HCT116 (cell line): ENCODE data around the gene SUPT6H. TPM values are rescaled to one million over a fixed set of nuclear protein-coding genes. Genes with fewer than 3 reads are reported as not detected.

Experiments
- ATAC-seq: fragments of 200-7000 bp; cut with Tn5 transposase; 2 replicates; pipeline ENCODE4 v1.9.1; 2020; ENCODE audit warnings: mild to moderate bottlenecking, moderate library complexity
- BruUV-seq: library from RNA; stranded (reverse); fragments of 400-500 nt; replicated peaks from 2 replicates; lab custom pipeline; 2021; lab: Mats Ljungman, UMichigan
- CTCF ChIA-PET: fragments of 300-600 bp; sonication (Branson Sonifier 250); formaldehyde crosslinking; loops from one replicate; lab custom pipeline; 2021; ENCODE audit warnings: antibody characterized with exemption; lab: Charles Lee
- POLR2A ChIA-PET: fragments of 300-600, 350-600 bp; sonication (Branson Sonifier 250); formaldehyde crosslinking; loops from one replicate; lab custom pipeline; 2021; ENCODE audit warnings: antibody characterized with exemption; lab: Charles Lee
- RAD21 ChIA-PET, 2 experiments: fragments of 300-600 bp; sonication (Branson Sonifier 250); formaldehyde crosslinking; loops; one replicate each; lab custom pipeline; 2023; ENCODE audit warnings: low total read pairs in 2 of 2; ENCODE audit not compliant: uncharacterized antibody in 2 of 2, unreplicated experiment in 2 of 2, low non-redundant PET in 1 of 2; lab: Charles Lee
- DNase-seq: peaks from one replicate; pipeline ENCODE4 v3.0.0-alpha.2; 2010; ENCODE audit warnings: low read depth, low spot score
- H2AFZ ChIP-seq: fragments of 200-600 bp; shearing (Covaris generic), sonication (generic); 2 replicates; pipeline ENCODE4 v1.6.1; 2017; ENCODE audit warnings: low read depth, mixed run types, mixed read lengths, antibody characterized with exemption, low read length; ENCODE audit not compliant: poor library complexity, severe bottlenecking
- H3K27ac ChIP-seq: 2 replicates; pipeline ENCODE4 v1.5.1; 2012; ENCODE audit warnings: low read depth, low read length
- H3K27me3 ChIP-seq: fragments of 200-600 bp; sonication (generic); 2 replicates; pipeline ENCODE4 v1.6.1; 2016; ENCODE audit warnings: mixed run types, low read length, mixed read lengths; ENCODE audit not compliant: insufficient read depth
- H3K36me3 ChIP-seq, 2 experiments: fragments of 200-500 bp in 1 of 2; fragments of 200-600 bp in 1 of 2; sonication (Bioruptor generic) in 1 of 2; sonication (generic) in 1 of 2; 2 replicates each; pipeline versions ENCODE4 v1.5.1 to v1.6.1; 2014 to 2016; ENCODE audit warnings: low read length in 2 of 2, inconsistent platforms in 1 of 2, mixed read lengths in 1 of 2, mixed run types in 1 of 2; ENCODE audit not compliant: insufficient read depth in 2 of 2, control insufficient read depth in 1 of 2
- H3K4me1 ChIP-seq, 2 experiments: fragments of 200-600 bp in 1 of 2; sonication (generic) in 1 of 2; 2 replicates each; pipeline versions ENCODE4 v1.5.1 to v1.6.1; 2012 to 2017; ENCODE audit warnings: low read length in 2 of 2, inconsistent platforms in 1 of 2, mild to moderate bottlenecking in 1 of 2, mixed read lengths in 1 of 2, mixed run types in 1 of 2, moderate library complexity in 1 of 2; ENCODE audit not compliant: insufficient read depth in 2 of 2, control insufficient read depth in 1 of 2
- H3K4me2 ChIP-seq: fragments of 200-600 bp; sonication (generic); 2 replicates; pipeline ENCODE4 v1.6.1; 2017; ENCODE audit warnings: mixed run types, low read length, mixed read lengths
- H3K4me3 ChIP-seq, 2 experiments: fragments of 200-600 bp in 1 of 2; sonication (generic) in 1 of 2; replicated peaks in 1 of 2; 2 replicates each; pipeline ENCODE4 v1.5.1; 2011 to 2016; ENCODE audit warnings: low read length in 2 of 2, control low read depth in 1 of 2, low read depth in 1 of 2, mild to moderate bottlenecking in 1 of 2, mixed read lengths in 1 of 2, mixed run types in 1 of 2
- H3K79me2 ChIP-seq: fragments of 200-600 bp; sonication (generic); 2 replicates; pipeline ENCODE4 v1.6.1; 2017; ENCODE audit warnings: mild to moderate bottlenecking, mixed run types, low read length, moderate library complexity, mixed read lengths; ENCODE audit not compliant: insufficient read depth
- H3K9ac ChIP-seq: fragments of 200-600 bp; sonication (generic); 2 replicates; pipeline ENCODE4 v1.6.1; 2016; ENCODE audit warnings: low read length, mixed read lengths
- H3K9me2 ChIP-seq: fragments of 200-600 bp; sonication (generic), shearing (Covaris generic); 2 replicates; pipeline ENCODE4 v1.6.1; 2017; ENCODE audit warnings: mixed run types, mild to moderate bottlenecking, moderate library complexity; ENCODE audit not compliant: insufficient read depth
- H3K9me3 ChIP-seq, 2 experiments: fragments of 200-500 bp in 1 of 2; fragments of 200-600 bp in 1 of 2; sonication (Bioruptor generic) in 1 of 2; sonication (generic) in 1 of 2; 2 replicates each; pipeline ENCODE4 v1.6.1; 2014 to 2017; ENCODE audit warnings: low read length in 2 of 2, mixed read lengths in 2 of 2, inconsistent platforms in 1 of 2, low read depth in 1 of 2, mild to moderate bottlenecking in 1 of 2, mixed run types in 1 of 2, moderate library complexity in 1 of 2; ENCODE audit not compliant: control insufficient read depth in 1 of 2, insufficient read depth in 1 of 2
- H4K20me1 ChIP-seq: fragments of 200-600 bp; sonication (generic), shearing (Covaris generic); 2 replicates; pipeline ENCODE4 v1.6.1; 2017; ENCODE audit warnings: mixed run types, mild to moderate bottlenecking, moderate library complexity; ENCODE audit not compliant: insufficient read depth
- CEBPB ChIP-seq: IDR thresholded peaks from 2 replicates; pipeline ENCODE4 v1.6.1; 2012; ENCODE audit warnings: low read depth
- ELF1 ChIP-seq: IDR thresholded peaks from 2 replicates; pipeline ENCODE4 v1.6.1; 2012; ENCODE audit warnings: low read depth, borderline replicate concordance
- EZH2 ChIP-seq: fragments of 200-600 bp; sonication (generic); IDR thresholded peaks from 2 replicates; pipeline ENCODE4 v1.6.1; 2017; ENCODE audit warnings: antibody characterized with exemption, mixed run types
- FOSL1 ChIP-seq: IDR thresholded peaks from 2 replicates; pipeline ENCODE4 v1.6.1; 2012; ENCODE audit warnings: low read depth
- POLR2A ChIP-seq: IDR thresholded peaks from 2 replicates; pipeline ENCODE4 v1.7.0; 2011; ENCODE audit warnings: borderline replicate concordance; ENCODE audit not compliant: insufficient read depth, insufficient read length; ENCODE audit errors: extremely low read depth
- POLR2AphosphoS5 ChIP-seq: IDR thresholded peaks from 2 replicates; pipeline ENCODE4 v1.6.1; 2011; ENCODE audit warnings: mild to moderate bottlenecking, low read depth, low read length, moderate library complexity
- SIN3A ChIP-seq: IDR thresholded peaks from 2 replicates; pipeline ENCODE4 v1.6.1; 2012; ENCODE audit warnings: low read depth
- SP1 ChIP-seq: IDR thresholded peaks from 2 replicates; pipeline ENCODE4 v1.6.1; 2012; ENCODE audit warnings: low read depth
- SRF ChIP-seq: IDR thresholded peaks from 2 replicates; pipeline ENCODE4 v1.6.1; 2012; ENCODE audit warnings: low read depth
- TCF7L2 ChIP-seq: IDR thresholded peaks from 2 replicates; pipeline ENCODE4 v1.7.0; 2011; ENCODE audit warnings: borderline replicate concordance, inconsistent platforms; ENCODE audit not compliant: insufficient read depth, insufficient read length; ENCODE audit errors: extremely low read depth
- YY1 ChIP-seq: IDR thresholded peaks from 2 replicates; pipeline ENCODE4 v1.6.1; 2011; ENCODE audit warnings: low read length, low read depth, moderate library complexity, mild to moderate bottlenecking; ENCODE audit not compliant: insufficient replicate concordance; ENCODE audit errors: extremely low read depth
- ZFX ChIP-seq: fragments of 450-650 bp; IDR thresholded peaks from 2 replicates; pipeline ENCODE4 v1.6.1; 2017
- ZNF274 ChIP-seq: fragments of 200-500 bp; sonication (Bioruptor generic); IDR thresholded peaks from 2 replicates; pipeline ENCODE4 v1.6.1; 2014; ENCODE audit warnings: mild to moderate bottlenecking, low read depth, low read length, inconsistent platforms
- intact Hi-C: fragments of 100-400 bp; cut with micrococcal nuclease; formaldehyde crosslinking; loops from 2 replicates; pipeline ENCODE4 v1.10.0; 2022
- total RNA-seq: library from RNA; stranded (reverse); gene quantifications from one replicate; pipeline ENCODE4 v1.2.1, GENCODE V29; 2021; ENCODE audit not compliant: unreplicated experiment
- TF ChIP-seq, protein P1 (sequence below): IDR thresholded peaks from 2 replicates; pipeline ENCODE4 v1.6.1; 2011; ENCODE audit warnings: mild to moderate bottlenecking, low read length, moderate library complexity; ENCODE audit not compliant: insufficient replicate concordance; ENCODE audit errors: extremely low read depth

Gene SUPT6H
- total RNA-seq, 1 experiment from 2014 or later = 62.1 TPM

DNA sequence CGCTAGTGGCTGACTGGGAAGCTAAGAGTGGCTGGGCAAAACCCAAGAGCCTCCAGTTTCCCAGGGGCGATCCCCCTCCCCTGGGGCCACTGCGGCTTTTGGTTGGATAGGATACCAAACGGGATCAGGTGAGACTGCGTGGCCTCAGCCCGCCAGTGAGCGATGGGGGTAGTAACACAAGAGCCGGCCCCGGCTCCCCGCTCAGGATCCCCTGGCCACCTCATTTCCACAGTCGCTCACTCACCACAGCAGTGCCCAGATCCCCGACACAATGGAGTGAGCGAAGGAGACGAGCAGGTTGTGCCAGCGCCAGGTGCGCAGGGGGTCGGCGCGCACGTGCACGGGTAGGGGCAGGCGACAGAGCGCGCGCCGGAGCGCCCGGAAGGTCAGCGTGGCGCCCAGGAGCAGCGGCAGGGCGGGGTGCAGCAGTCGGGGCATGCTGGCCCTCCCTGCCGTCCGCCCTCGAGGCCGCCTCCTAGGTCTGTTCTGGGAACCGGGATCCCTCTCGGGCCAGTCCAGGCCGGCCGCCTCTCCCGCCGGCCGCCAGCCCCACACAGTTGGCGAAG lies 63.7 kb downstream of the SUPT6H start (continued):
- TF ChIP-seq YY1 (no peak), ELF1 (no peak), ZNF274 (no peak), ZFX (peak; percentile 63; the same call in 1 of the 2 replicates), EZH2 (no peak), TCF7L2 (no peak), POLR2A (peak; percentile 84), FOSL1 (no peak), SRF (no peak), POLR2AphosphoS5 (peak; percentile 64), SP1 (no peak), SIN3A (no peak; the same call in 1 of the 2 replicates), CEBPB (no peak)

DNA sequence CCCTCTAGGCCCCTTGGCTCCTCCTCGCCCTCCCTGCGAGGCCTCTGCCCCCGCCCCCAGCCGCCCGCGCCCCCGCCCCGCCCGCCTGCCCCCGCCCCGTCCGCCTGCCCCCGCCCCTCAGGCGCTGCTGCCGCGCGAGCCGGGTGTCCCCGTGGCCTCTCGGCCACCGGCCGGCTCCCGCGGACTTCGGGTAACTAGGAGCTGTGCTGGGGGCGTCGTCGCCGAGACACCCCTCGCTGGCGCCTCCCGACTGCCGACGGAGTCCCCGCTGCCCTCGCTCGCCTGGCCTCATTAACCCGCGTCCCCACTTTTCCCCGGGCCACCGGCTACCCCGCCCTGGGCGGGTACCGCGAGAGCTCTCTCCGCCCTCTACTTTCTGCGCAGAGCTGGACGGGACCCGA lies 64.2 kb downstream of the SUPT6H start, which contains the start of gene TLCD1:
Gene TLCD1, minus strand, starts transcription at position 8 of the 401 bp plus-strand sequence. CDS start 136 bp downstream, outside the sequence.
- RAD21 ChIA-PET = interaction anchor here (0.6 to 3.3 kb wide), 20 partner anchors 16 to 391 kb away, joined by 3 to 28 read pairs (median 5); partner anchors contain the start of genes PHF12 (in 2 of the 2) and DHRS13 (in 1 of the 2)

More for the DNA sequence above, 64.2 kb downstream of the SUPT6H start, which contains the start of gene TLCD1:
- Histone ChIP-seq H3K36me3 (peaks cover 18 to 32% of the 10 kb centered on the region in 2 experiments; a peak in 3 of 4 replicates), H4K20me1 (peaks cover 15% of the 10 kb centered on the region; the same call in 1 of the 2 replicates), H3K9me2 (no peaks in the 10 kb centered on the region), H3K4me1 (peaks cover 42 to 82% of the 10 kb centered on the region in 2 experiments), H3K4me2 (peak within 1 kb of the TSS; percentile 99), H3K9ac (peak within 1 kb of the TSS; percentile 90), H3K9me3 (no peaks in the 10 kb centered on the region), H2AFZ (no peak within 1 kb of the TSS), H3K27me3 (no peaks in the 10 kb centered on the region), H3K27ac (peak within 1 kb of the TSS; percentile 89), H3K4me3 (peak within 1 kb of the TSS; percentile 59 to 71), H3K79me2 (peaks cover 35% of the 10 kb centered on the region)
- CTCF ChIA-PET = interaction anchor here (0.6 to 5.2 kb wide), 26 partner anchors 15 to 390 kb away, joined by 3 to 207 read pairs (median 8); partner anchors contain the start of genes DHRS13, PHF12 and TRAF4
- intact Hi-C loops = loop anchor here (2.0 to 5.0 kb wide), 4 partner anchors 123 to 386 kb away; partner anchors contain the start of gene DHRS13
- BruUV-seq = no TSS peak
- DNase-seq = peak; percentile 53
- POLR2A ChIA-PET = interaction anchor here (0.7 to 5.4 kb wide), 12 partner anchors 14 to 240 kb away, joined by 3 to 149 read pairs (median 4); partner anchors contain the start of genes PHF12, PROCA1 and TRAF4
- TF ChIP-seq POLR2A (no peak), POLR2AphosphoS5 (no peak; the same call in 1 of the 2 replicates)
- TF ChIP-seq, protein P1, sequence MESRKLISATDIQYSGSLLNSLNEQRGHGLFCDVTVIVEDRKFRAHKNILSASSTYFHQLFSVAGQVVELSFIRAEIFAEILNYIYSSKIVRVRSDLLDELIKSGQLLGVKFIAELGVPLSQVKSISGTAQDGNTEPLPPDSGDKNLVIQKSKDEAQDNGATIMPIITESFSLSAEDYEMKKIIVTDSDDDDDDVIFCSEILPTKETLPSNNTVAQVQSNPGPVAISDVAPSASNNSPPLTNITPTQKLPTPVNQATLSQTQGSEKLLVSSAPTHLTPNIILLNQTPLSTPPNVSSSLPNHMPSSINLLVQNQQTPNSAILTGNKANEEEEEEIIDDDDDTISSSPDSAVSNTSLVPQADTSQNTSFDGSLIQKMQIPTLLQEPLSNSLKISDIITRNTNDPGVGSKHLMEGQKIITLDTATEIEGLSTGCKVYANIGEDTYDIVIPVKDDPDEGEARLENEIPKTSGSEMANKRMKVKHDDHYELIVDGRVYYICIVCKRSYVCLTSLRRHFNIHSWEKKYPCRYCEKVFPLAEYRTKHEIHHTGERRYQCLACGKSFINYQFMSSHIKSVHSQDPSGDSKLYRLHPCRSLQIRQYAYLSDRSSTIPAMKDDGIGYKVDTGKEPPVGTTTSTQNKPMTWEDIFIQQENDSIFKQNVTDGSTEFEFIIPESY = peak; percentile 69
- ATAC-seq = peak; percentile 50
